ENCODE measurements around the gene NFATC1.
A peak's percentile ranks its signal among the peaks of the same experiment; 100 is the strongest.

Gene NFATC1

DNA sequence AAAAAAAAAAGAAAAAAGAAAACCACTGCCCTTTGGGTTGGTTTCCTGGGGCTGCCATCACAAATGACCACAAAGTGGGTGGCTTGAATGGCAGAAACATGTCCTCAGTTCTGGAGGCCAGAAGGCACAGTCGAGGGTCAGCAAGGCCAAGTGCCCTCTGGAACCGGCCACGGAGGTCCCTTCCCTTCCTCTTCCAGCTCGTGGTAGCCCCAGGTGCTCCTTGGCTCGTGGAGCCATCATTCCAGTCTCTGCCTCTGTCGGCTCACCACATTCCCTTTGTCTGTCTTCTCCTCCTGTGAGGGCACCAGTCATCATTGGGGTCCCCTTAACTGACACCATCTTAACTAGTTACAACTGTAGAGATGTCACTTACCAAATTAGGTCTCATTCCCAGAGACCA lies 8.5 kb upstream of the NFATC1 start:
- Histone ChIP-seq H3K27me3 (ENCODE audit: insufficient read depth, low read length, poor library complexity) (no peaks in the 10 kb centered on the region), H2AFZ (ENCODE audit: low read depth, low read length) (no peak overlapping the region), H3K27ac (ENCODE audit: low read length) (no peak overlapping the region), H3K4me1 (ENCODE audit: insufficient read depth, low read length) (peaks cover 8% of the 10 kb centered on the region), H3K9ac (ENCODE audit: low read depth, low read length) (no peak overlapping the region), H4K20me1 (ENCODE audit: insufficient read depth, low read length) (0 out of 2 replicates have a peak, but pooled peaks cover 3% of the 10 kb centered on the region), H3K9me3 (ENCODE audit: insufficient read depth, low read length, severe bottlenecking) (no peaks in the 10 kb centered on the region), H3K36me3 (ENCODE audit: insufficient read depth, low read length) (no peaks in the 10 kb centered on the region), H3K4me3 (ENCODE audit: low read depth in 1 of 2, low read length in 2 of 2) (no peak overlapping the region), H3K4me2 (ENCODE audit: insufficient read depth, low read length) (no peak overlapping the region), H3K79me2 (ENCODE audit: insufficient read depth, low read length) (no peaks in the 10 kb centered on the region)
- TF ChIP-seq, protein P1, sequence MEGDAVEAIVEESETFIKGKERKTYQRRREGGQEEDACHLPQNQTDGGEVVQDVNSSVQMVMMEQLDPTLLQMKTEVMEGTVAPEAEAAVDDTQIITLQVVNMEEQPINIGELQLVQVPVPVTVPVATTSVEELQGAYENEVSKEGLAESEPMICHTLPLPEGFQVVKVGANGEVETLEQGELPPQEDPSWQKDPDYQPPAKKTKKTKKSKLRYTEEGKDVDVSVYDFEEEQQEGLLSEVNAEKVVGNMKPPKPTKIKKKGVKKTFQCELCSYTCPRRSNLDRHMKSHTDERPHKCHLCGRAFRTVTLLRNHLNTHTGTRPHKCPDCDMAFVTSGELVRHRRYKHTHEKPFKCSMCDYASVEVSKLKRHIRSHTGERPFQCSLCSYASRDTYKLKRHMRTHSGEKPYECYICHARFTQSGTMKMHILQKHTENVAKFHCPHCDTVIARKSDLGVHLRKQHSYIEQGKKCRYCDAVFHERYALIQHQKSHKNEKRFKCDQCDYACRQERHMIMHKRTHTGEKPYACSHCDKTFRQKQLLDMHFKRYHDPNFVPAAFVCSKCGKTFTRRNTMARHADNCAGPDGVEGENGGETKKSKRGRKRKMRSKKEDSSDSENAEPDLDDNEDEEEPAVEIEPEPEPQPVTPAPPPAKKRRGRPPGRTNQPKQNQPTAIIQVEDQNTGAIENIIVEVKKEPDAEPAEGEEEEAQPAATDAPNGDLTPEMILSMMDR (IDR thresholded peaks at IDR 0.05; ENCODE audit: borderline replicate concordance, extremely low read depth, low read length, poor library complexity, severe bottlenecking), result no peak
- TF ChIP-seq EZH2 (IDR thresholded peaks at IDR 0.05; ENCODE audit: borderline replicate concordance, low read depth, low read length, severe bottlenecking), result no peak
- no peak for ATAC-seq (ENCODE audit: insufficient read depth, low read depth)
- no peak for DNase-seq

DNA sequence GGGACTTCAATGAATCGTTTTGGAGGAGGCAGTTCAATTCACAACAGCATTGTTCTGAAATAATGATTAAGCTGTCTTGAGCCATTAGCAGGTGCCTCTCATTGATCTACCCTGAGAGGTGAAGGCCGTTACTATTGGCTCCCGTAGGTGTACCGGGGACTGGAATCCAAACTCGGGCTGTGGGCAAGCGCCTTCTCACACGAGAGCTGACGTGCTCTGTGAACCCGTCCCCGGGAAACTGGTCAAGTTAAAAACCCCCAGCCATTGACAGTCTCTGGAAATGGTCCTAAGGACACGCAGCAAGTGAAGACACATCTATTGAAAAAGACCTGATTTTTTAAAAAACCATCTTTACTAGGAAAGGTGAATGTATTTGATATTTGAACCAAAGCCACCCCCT lies 8.1 kb upstream of the NFATC1 start:
- H3K4me1 ChIP-seq (ENCODE audit: insufficient read depth, low read length), result peaks cover 8% of the 10 kb centered on the region
- no peak overlapping the region for H3K4me2 ChIP-seq (ENCODE audit: insufficient read depth, low read length)
- H3K9ac ChIP-seq (ENCODE audit: low read depth, low read length), result no peak overlapping the region
- 0 out of 2 replicates have a peak, but pooled peaks cover 3% of the 10 kb centered on the region for H4K20me1 ChIP-seq (ENCODE audit: insufficient read depth, low read length)
- no peak for DNase-seq
- no peaks in the 10 kb centered on the region for H3K79me2 ChIP-seq (ENCODE audit: insufficient read depth, low read length)
- no peaks in the 10 kb centered on the region for H3K9me3 ChIP-seq (ENCODE audit: insufficient read depth, low read length, severe bottlenecking)
- TF ChIP-seq EZH2 (IDR thresholded peaks at IDR 0.05; ENCODE audit: borderline replicate concordance, low read depth, low read length, severe bottlenecking), result no peak
- TF ChIP-seq, protein P1 (IDR thresholded peaks at IDR 0.05; ENCODE audit: borderline replicate concordance, extremely low read depth, low read length, poor library complexity, severe bottlenecking), result no peak
- H3K36me3 ChIP-seq (ENCODE audit: insufficient read depth, low read length), result no peaks in the 10 kb centered on the region
- H3K4me3 ChIP-seq (ENCODE audit: low read depth in 1 of 2, low read length in 2 of 2), result no peak overlapping the region
- no peaks in the 10 kb centered on the region for H3K27me3 ChIP-seq (ENCODE audit: insufficient read depth, low read length, poor library complexity)
- no peak for ATAC-seq (ENCODE audit: insufficient read depth, low read depth)
- H3K27ac ChIP-seq (ENCODE audit: low read length), result no peak overlapping the region
- H2AFZ ChIP-seq (ENCODE audit: low read depth, low read length), result no peak overlapping the region

DNA sequence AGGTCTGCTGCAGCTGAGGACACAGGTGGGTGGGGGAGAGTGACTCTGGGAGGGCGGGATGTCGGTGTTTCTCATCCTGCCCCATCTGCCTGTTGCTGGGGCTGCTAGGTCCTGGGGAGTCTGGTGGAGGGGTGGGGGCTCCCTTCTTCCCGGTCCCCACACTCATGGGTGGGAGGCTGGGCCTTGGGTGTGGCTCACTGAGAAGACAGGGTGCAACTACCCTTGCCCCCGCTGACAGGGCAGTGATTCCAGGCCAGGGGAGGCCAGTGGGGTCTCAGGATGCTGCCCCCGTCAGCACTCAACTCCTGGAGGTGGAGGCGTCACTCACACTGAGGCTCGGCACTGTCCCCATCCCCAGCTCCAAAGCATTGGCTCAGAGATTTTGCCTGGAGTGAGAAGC lies 7.7 kb upstream of the NFATC1 start:
- no peak overlapping the region for H2AFZ ChIP-seq (ENCODE audit: low read depth, low read length)
- H3K36me3 ChIP-seq (ENCODE audit: insufficient read depth, low read length), result no peaks in the 10 kb centered on the region
- no peak overlapping the region for H3K27ac ChIP-seq (ENCODE audit: low read length)
- no peak overlapping the region for H3K4me3 ChIP-seq (ENCODE audit: low read depth in 1 of 2, low read length in 2 of 2)
- no peaks in the 10 kb centered on the region for H3K9me3 ChIP-seq (ENCODE audit: insufficient read depth, low read length, severe bottlenecking)
- H3K4me1 ChIP-seq (ENCODE audit: insufficient read depth, low read length), result peaks cover 13% of the 10 kb centered on the region
- peaks cover 3% of the 10 kb centered on the region for H3K27me3 ChIP-seq (ENCODE audit: insufficient read depth, low read length, poor library complexity)
- peak; percentile 31; the same call in 1 of the 3 replicates for ATAC-seq (ENCODE audit: insufficient read depth, low read depth)
- H3K9ac ChIP-seq (ENCODE audit: low read depth, low read length), result no peak overlapping the region
- TF ChIP-seq EZH2 (IDR thresholded peaks at IDR 0.05; ENCODE audit: borderline replicate concordance, low read depth, low read length, severe bottlenecking), result no peak
- TF ChIP-seq, protein P1 (IDR thresholded peaks at IDR 0.05; ENCODE audit: borderline replicate concordance, extremely low read depth, low read length, poor library complexity, severe bottlenecking), result no peak
- H3K79me2 ChIP-seq (ENCODE audit: insufficient read depth, low read length), result no peaks in the 10 kb centered on the region
- 0 out of 2 replicates have a peak, but pooled peaks cover 3% of the 10 kb centered on the region for H4K20me1 ChIP-seq (ENCODE audit: insufficient read depth, low read length)
- H3K4me2 ChIP-seq (ENCODE audit: insufficient read depth, low read length), result no peak overlapping the region
- no peak for DNase-seq

DNA sequence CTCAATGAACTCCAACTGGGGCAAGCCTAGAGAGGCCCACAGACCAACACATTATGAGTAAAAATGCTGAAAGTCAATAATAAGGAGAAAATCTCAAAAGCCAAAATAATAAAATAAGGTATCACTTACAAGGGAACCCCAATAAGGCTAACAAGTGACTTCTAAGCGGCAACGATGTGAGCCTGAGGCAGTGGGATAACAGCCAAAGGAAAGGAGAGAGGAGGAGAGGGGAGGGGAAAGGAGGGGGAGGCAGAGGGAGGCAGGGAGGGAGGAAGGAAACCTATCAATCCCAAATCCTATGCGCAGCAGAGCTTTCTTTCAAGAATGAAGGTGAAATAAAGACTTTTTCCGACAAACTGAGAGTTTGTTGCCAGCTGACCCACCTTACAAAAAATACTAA lies 6.0 kb upstream of the NFATC1 start:
- Histone ChIP-seq H3K9ac (ENCODE audit: low read depth, low read length) (no peak overlapping the region), H3K79me2 (ENCODE audit: insufficient read depth, low read length) (no peaks in the 10 kb centered on the region), H3K9me3 (ENCODE audit: insufficient read depth, low read length, severe bottlenecking) (no peaks in the 10 kb centered on the region), H3K27me3 (ENCODE audit: insufficient read depth, low read length, poor library complexity) (peaks cover 13% of the 10 kb centered on the region), H3K27ac (ENCODE audit: low read length) (no peak overlapping the region), H3K36me3 (ENCODE audit: insufficient read depth, low read length) (no peaks in the 10 kb centered on the region), H3K4me3 (ENCODE audit: low read depth in 1 of 2, low read length in 2 of 2) (no peak overlapping the region), H3K4me1 (ENCODE audit: insufficient read depth, low read length) (peaks cover 29% of the 10 kb centered on the region), H3K4me2 (ENCODE audit: insufficient read depth, low read length) (no peak overlapping the region), H2AFZ (ENCODE audit: low read depth, low read length) (no peak overlapping the region), H4K20me1 (ENCODE audit: insufficient read depth, low read length) (0 out of 2 replicates have a peak, but pooled peaks cover 3% of the 10 kb centered on the region)
- no peak for ATAC-seq (ENCODE audit: insufficient read depth, low read depth)
- DNase-seq, result no peak
- TF ChIP-seq EZH2 (IDR thresholded peaks at IDR 0.05; ENCODE audit: borderline replicate concordance, low read depth, low read length, severe bottlenecking), result no peak
- TF ChIP-seq, protein P1 (IDR thresholded peaks at IDR 0.05; ENCODE audit: borderline replicate concordance, extremely low read depth, low read length, poor library complexity, severe bottlenecking), result no peak

All from DND-41 (cell line).